ENCODE measurements around the gene IFITM1.
"Not testable (repeated sequence)": the region's sequence is repeated elsewhere in the genome, so short reads cannot be mapped to it uniquely, and the experiment has no call there.

Gene IFITM1

DNA sequence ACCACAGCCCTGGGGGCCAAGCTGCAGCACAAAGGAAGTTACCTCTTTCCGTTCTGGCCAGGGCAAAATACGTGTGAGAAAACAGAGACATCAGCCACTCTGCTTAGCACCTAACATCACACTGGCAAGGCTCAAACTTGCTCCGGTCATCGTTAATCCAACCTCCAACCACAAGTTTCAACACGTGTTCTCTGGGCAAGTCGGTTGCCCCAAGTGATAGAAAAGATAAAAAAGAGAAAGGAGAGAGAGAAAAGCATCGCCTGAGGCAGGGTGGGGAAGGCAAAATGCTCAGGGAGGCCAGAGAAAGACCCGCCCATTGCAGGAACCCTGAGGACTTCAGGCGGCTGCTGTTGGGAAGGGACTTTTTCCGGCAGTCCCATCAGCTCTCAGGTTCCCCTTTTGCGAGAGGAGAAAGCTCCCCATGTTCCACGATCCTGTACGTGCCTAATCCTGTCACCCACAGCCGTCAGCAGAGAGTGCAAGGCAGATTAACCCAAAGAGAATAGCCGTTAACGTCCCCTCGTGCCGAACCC, 36.9 kb downstream of the IFITM1 start:
- no peak for DNase-seq

DNA sequence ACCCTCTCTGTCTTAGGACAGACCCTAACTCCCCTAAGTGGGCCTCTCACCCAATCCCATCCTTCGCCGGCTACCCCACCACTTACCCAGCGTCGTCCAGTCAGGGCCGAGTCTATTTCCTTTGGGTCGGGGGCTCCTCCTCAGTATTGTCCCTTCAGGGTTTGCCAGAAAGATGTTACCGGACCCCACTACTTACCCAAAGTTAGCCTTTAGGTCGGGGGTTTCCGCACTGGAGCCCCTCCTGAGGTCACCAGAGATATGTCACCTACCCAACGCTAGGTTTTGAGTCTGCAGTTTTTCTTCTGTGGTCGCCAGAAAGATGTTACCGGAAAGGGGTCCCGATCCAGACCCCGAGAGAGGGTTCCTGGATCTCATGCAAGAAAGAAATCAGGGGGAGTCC, 37.6 kb downstream of the IFITM1 start:
- no peak for DNase-seq

DNA sequence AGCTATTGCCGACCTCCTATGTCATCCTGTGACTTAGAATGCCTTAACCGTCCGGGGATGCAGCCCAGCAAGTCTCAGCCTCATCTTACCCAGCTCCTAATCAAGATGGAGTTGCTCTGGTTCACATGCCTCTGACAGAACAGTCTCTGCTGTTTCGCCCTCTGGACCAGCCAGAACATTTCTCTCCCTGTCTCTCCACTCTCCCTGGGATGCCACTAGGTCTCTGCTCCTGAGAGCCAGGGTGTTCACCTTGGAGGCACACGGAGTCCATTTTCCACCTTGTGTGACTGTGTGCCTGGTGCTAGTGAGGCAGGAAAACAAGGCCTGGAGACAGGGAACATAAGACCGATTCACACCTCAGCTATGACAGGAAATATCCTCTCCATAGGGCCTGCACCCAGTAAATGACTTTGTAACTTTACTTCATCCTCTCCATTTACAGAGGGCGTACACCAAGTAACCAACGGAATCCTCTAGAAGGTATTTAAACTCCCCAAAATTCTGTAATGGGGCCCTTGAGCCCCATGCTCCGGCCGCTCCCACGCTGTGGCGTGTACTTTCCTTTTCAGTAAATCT, 38.7 kb downstream of the IFITM1 start:
- DNase-seq, result no peak

DNA sequence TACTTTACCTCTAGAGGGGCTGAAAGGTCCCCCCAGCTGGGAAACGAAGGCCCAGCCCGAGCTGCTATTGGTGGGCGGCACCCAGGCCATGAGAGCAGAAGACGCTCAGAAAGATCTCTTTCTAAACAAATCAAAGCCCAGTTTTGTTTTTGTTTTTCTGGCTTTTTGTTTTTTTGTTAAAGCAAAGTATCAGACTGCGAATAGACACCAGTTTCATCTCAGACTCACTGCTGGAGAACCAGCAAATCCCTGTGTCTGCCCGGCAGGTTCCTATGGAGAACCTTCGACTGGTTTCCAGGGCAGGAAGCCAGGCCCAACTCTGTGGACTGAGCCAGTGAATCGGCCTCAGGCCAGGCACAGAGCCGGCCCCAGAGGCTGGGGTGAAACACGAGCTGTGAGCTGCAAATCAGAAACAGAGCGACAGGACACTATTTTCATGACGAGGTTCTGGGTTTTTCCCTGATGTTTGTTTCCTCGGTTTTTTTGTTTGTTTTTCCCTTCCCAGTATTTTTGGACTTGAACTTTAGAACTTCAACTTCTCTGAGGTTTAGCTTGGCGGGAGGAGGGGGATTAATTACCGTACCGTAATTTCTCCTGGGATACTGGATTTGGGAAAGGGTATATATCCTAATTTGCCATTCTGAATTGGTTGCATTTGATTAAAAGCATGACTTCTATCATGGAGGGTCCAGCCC, 39.5 kb downstream of the IFITM1 start:
- no peak for DNase-seq

DNA sequence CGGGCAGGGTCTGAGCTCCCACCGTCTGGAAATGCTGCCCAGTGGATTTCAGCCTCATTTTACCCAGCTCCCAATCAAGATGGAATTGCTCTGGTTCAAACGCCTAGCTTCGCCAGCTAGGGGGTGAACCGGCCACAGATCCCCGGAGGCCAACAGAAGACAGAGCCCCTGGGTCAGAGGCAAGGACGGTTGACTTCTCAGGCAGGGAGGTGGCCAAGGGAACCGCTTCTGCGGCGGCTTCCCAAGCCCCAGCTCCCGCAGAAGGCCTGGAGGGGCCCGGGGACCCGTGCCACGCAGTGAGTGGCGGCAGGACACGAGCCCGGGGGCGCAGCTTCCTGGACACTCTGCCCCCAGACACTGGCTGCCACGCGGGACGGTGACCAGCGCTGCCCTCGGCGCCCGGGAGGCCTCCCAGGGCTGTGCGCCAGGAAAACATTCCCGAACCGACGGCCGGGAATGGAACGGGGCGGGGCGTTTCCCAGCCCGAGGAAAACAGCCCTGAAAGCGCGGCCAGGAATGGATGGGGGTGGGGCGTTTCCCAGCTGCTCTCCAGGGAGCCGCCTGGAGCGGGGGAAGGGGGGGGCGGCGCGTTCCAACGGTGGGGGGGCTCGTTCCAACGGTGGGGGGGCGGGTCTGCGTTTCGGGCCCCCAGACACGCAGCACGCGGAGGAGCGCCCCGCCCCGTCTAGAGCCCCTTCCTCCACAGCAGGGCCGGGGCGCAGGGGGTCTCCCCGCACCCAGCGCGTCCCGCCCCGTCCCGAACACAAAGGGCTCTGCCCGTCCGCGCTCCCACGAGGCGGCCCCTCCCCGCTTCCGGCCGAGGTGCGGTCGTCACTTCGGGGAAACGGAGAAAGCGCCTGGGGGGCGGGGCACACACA, 42.0 kb downstream of the IFITM1 start:
- DNase-seq, result peak; percentile 72

DNA sequence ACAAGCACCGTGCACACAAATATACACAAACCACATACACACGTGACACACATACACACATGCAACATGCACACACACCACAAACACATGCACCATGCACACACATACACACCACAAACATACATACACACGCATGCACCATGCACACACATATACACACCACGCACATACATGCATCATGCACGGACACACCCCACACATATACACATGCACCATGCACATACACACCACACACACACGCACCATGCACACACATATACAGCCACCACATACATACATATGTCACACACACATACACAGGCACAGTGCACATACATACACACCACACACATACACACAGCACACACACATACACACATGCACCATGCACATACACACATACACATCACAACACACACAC, 42.8 kb downstream of the IFITM1 start:
- DNase-seq, result no peak

DNA sequence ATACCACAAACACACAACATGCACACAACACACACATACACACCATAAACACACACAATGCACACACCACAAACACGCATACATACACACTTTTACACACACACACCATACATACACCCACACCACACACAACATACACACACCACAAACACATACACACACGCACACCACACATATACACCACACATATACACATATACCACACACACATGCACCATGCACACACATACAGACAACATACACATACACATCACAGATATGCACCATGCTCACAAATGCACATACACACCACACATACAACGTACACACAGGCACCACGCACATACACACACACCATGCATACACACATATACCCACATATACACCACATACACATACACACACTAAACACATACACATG, 43.7 kb downstream of the IFITM1 start:
- no peak for DNase-seq

DNA sequence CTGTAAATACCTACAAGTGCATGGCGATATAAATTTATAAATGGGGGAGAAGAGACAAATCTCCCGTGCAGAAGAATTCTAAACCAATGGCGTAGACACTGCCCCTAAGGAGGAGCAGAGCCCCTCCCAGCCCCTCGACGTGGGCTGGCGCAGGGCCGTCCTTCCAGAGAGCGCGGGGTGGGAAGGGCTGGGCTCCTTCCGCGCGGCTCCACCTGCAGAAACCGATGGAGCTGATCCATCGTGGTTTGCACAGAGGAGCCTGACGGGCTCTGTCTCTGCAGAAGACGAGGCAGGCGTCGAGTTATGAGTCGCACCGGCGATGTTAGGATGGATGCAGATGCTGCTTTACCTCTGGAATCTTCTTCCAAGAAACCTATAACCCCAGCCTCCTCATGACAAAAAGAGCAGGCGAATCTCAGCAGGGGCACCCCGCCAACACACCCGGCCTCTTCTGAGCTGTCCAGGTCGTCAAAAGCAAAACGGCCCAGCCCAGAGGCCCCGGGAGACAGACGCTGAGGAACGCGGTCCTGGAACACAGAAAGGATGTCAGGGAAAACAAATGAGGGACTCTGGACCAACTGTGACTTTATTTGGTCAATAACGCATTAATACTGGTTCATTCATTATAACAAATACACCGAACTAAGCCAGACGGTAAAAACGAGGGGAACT, 44.4 kb downstream of the IFITM1 start:
- no peak for DNase-seq

DNA sequence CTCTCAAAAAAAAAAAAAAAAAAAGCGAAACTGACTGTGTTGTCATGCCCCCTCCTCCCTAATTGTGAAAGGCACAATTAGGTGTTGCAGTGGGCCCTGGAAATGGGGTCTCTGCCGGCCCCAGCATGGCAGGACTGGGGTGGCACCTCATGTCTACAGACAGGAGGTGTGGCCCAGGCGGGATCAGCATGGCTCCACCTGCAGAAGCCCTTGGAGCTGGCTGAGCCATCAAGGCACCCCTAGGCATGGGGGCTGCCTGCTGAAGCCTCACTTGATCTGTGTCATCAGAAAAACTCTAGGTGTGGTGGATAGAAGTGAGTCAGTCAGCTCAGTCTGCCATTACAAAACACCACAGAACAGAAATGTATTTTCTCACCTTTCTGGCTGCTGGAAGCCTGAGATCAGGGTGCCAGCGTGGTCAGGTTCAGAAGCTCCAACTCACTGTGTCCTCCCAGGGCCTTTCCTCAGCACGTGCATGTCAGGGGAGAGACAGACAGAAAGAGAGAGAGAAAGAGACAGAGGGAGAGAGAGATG, 45.4 kb downstream of the IFITM1 start:
- DNase-seq, result no peak

DNA sequence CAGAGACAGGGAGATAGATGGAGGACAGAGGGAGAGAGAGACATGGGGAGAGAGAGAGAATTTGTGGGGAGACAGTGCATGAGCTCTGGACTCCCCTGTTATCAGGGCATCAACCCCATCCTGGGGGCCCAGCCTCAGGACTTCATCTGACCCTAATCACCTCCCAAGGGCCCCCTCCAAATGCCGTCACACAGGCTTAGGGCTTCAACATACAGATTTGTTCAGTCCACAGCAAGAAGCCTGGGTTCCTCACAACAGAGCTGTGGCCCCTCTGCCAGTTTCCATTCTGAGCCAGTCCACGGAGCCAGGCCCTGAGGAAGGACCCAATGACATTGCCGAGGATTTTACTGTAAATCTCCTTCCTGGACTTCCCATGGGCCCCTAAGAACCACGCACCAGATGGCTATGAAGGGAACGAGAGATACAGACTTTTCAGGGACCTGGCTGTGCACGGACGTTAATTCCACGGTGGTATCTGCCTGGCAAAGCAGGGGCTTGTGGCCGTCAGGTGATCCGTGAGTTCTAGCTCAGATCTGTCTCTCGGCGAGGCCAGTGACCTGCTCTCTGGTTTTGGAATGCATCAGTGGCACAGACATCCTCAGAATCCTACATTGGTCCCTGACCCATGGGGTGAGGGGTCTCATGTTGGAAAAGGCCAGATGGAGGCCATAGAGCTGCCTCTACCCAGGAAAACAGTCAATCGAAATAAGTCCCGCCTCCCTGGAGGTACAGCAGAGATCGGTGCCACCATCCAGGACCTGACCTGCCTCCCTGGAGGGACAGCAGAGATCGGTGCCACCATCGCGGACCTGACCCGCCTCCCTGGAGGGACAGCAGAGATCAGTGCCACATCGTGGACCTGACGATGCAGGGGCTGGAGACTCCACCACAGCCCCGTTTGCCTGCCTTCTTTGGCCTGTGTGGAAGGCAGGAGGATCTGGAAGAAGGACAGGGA, 46.8 kb downstream of the IFITM1 start:
- no peak for DNase-seq

DNA sequence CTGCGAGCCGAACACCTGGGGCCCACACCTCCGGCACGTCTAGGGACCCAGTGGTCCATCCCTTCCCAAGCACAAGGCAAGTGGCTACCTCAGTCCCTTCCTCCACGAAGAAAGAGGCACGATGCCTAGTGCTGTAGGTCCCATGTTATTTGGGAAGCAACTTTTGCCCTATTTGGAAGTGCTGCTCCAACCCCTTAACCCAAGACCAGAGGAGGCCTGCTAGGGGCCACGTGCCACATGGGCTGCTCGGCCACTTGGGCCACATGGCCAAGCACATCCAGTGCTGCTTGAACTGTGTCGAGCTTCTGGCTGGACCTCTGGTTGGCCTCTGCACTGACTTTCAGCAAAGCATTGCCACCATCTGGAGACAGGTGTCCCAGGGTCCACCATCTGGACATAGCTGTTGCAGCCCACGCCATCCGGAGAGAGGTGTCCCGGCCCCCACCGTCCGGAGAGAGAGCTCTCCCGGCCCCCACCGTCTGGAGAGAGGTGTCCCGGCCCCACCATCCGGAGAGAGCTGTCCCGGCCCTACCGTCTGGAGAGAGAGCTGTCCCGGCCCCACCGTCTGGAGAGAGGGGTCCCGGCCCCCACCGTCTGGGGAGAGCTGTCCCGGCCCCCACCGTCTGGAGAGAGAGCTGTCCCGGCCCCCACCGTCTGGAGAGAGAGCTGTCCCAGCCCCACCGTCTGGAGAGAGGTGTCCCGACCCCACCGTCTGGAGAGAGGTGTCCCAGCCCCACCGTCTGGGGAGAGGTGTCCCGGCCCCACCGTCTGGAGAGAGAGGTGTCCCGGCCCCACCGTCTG, 49.0 kb downstream of the IFITM1 start:
- DNase-seq, result no peak

DNA sequence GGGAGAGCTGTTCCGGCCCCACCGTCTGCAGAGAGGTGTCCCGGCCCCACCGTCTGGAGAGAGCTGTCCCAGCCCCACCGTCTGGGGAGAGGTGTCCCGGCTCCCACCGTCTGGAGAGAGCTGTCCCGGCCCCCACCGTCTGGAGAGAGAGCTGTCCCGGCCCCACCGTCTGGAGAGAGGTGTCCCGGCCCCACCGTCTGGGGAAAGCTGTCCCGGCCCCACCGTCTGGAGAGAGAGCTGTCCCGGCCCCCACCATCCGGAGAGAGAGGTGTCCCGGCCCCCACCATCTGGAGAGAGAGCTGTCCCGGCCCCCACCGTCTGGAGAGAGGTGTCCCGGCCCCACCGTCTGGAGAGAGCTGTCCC, 49.6 kb downstream of the IFITM1 start:
- DNase-seq, result not testable (repeated sequence)

DNA sequence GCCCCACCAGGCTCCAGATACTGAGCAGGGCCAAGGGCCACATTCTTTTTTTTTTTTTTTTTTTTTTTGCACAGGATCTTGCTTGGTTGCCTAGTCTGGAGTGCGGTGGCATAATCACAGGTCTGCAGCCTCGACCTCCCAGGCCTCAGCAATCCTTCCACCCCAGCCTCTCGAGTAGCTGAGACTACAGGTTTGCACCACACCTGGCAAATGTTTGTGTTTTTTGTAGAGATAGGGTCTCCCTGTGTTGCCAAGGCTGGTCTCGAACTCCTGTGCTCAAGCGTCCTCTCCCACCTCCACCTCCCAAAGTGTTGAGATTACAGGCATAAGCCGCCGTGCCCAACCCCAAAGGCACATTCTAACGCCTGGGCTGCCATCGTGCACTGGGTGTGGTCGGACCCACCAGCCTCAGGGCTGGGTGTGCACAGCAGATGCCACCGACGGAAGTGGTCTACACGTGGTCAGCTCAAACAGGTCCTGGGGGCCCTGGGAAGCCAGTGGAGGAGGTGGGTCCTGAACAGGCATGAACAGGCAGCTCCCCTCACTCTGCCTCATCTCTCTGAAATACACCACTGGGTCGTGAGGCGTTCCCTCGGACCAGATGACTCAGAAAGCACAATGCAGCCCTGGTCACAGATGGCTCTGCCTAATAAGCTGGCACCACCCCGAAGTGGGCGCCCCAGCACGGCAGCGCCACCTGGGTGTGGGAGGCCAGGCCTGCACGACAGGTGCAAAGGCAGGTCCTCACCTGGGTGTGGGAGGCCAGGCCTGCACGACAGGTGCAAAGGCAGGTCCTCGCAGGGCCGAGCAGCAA, 50.3 kb downstream of the IFITM1 start:
- peak; percentile 62 for DNase-seq

Data from activated effector memory CD4-positive, alpha-beta T cell treated with Interleukin-2 at 50 U/mL for 16 hours (primary cell).